GM18907 (cell line): ENCODE measurements around the gene TCAF1.

Experiments used
- ATAC-seq: cut with Tn5 transposase; IDR thresholded peaks from one replicate; pipeline ENCODE4 v1.9.1; 2021; ENCODE audit warnings: mild to moderate bottlenecking, moderate library complexity; ENCODE audit not compliant: unreplicated experiment

TCAF1 gene

GRCh38 chr7:143906151-143906550, 4.2 kb upstream of the TCAF1 start:
- ATAC-seq: no peak

GRCh38 chr7:143905509-143905908, 3.5 kb upstream of the TCAF1 start:
- ATAC-seq: no peak

- no peak for ATAC-seq
These were observed 440 bp upstream of the TCAF1 start for GRCh38 chr7:143902332-143902899.

- ATAC-seq: no peak
These were observed 676 bp downstream of the TCAF1 start for GRCh38 chr7:143901332-143901667.

GRCh38 chr7:143900230-143900766, 1.7 kb downstream of the TCAF1 start:
- ATAC-seq: no peak

GRCh38 chr7:143898810-143899209, 3.2 kb downstream of the TCAF1 start:
- ATAC-seq: no peak

- ATAC-seq: no peak
These were observed 5.3 kb downstream of the TCAF1 start for GRCh38 chr7:143896667-143897066.

GRCh38 chr7:143892527-143893300, 9.3 kb downstream of the TCAF1 start:
- ATAC-seq: peak; percentile 100

GRCh38 chr7:143891457-143891856, 10.5 kb downstream of the TCAF1 start:
- no peak for ATAC-seq

- ATAC-seq: no peak
These were observed 11.4 kb downstream of the TCAF1 start for GRCh38 chr7:143890558-143890957.

GRCh38 chr7:143889068-143889467, 12.9 kb downstream of the TCAF1 start:
- ATAC-seq: no peak

GRCh38 chr7:143886826-143887477, 15.0 kb downstream of the TCAF1 start:
- no peak for ATAC-seq

- peak; percentile 38 for ATAC-seq
These were observed 16.0 kb downstream of the TCAF1 start for GRCh38 chr7:143885951-143886350.

GRCh38 chr7:143884969-143885559, 16.9 kb downstream of the TCAF1 start:
- ATAC-seq: peak; percentile 89

- no peak for ATAC-seq
These were observed 17.6 kb downstream of the TCAF1 start for GRCh38 chr7:143884241-143884968.

- peak; percentile 29 for ATAC-seq
These were observed 19.3 kb downstream of the TCAF1 start for GRCh38 chr7:143882604-143883078.

GRCh38 chr7:143882020-143882603, 19.9 kb downstream of the TCAF1 start:
- ATAC-seq: peak; percentile 4

GRCh38 chr7:143878884-143879283, 23.1 kb downstream of the TCAF1 start:
- no peak for ATAC-seq

GRCh38 chr7:143877098-143877497, 24.9 kb downstream of the TCAF1 start:
- no peak for ATAC-seq

- no peak for ATAC-seq
These were observed 25.8 kb downstream of the TCAF1 start for GRCh38 chr7:143876218-143876617.
